ENCODE data around the gene GPC1. TPM values are rescaled to one million over a fixed set of nuclear protein-coding genes. Genes with fewer than 3 reads are reported as not detected.

Gene GPC1
- total RNA-seq, 1 experiment from 2014 or later, result 38.9 TPM

DNA sequence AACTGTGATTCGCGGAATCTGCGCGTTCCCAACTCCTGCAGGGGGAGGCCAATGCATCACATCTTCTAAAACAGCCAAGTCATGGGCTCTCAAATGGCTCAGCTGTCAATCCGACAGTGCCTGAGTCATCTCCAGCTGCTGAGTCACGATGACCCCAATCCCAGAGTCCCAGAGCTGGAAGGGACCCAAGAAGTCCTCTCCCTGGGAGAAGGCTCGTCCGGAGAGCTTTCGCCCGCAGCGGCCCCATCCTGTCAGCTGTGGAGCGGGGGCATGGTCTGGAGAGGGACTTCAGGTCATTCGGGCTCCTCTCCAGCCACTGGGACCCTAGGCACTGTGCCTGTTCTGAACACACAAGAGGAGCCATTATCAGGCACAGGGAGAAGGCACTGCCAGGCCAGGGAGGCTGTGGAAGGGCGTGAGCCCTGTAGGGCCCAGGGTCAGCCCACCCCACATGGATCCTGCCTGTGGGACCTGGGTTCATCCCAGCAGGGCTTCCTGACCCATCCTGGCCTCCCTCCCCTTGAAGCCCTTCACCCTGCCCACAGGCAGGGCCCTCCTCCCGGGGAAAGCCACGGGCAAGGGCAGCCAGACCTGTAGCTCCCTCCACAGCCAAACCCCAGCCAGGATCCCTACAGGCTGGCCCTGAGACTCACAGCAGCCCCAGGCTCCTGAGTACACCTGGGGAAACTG, 47.6 kb upstream of the GPC1 start:
- intact Hi-C loops (cut with micrococcal nuclease), result loop anchor here (5.0 kb wide), 1 partner anchor 44 kb away; no protein-coding TSS in a partner anchor
- Mint-ChIP-seq H3K9me3 (ENCODE audit: unreplicated experiment) (no peaks in the 10 kb centered on the region), H3K27me3 (ENCODE audit: insufficient read depth, unreplicated experiment) (no peaks in the 10 kb centered on the region), H3K4me3 (ENCODE audit: unreplicated experiment) (no peak overlapping the region), H3K4me1 (ENCODE audit: insufficient read depth, unreplicated experiment) (peaks cover 6% of the 10 kb centered on the region), H3K36me3 (ENCODE audit: insufficient read depth, unreplicated experiment) (no peaks in the 10 kb centered on the region), H3K27ac (ENCODE audit: low read depth, unreplicated experiment) (no peak overlapping the region)
- ChIA-PET POLR2A (interaction anchor here (0.9 kb wide), 1 partner anchor 9 kb away, joined by 3 read pairs; no protein-coding TSS in a partner anchor), CTCF (interaction anchor here (1.4 kb wide), 1 partner anchor 237 kb away, joined by 3 read pairs; no protein-coding TSS in a partner anchor)
- no peak for TF ChIP-seq CTCF (IDR thresholded peaks at IDR 0.05; ENCODE audit: unreplicated experiment)
- no TSS peak for BruUV-seq (replicated peaks)
- DNase-seq (ENCODE audit: unreplicated experiment), result peak; percentile 95

DNA sequence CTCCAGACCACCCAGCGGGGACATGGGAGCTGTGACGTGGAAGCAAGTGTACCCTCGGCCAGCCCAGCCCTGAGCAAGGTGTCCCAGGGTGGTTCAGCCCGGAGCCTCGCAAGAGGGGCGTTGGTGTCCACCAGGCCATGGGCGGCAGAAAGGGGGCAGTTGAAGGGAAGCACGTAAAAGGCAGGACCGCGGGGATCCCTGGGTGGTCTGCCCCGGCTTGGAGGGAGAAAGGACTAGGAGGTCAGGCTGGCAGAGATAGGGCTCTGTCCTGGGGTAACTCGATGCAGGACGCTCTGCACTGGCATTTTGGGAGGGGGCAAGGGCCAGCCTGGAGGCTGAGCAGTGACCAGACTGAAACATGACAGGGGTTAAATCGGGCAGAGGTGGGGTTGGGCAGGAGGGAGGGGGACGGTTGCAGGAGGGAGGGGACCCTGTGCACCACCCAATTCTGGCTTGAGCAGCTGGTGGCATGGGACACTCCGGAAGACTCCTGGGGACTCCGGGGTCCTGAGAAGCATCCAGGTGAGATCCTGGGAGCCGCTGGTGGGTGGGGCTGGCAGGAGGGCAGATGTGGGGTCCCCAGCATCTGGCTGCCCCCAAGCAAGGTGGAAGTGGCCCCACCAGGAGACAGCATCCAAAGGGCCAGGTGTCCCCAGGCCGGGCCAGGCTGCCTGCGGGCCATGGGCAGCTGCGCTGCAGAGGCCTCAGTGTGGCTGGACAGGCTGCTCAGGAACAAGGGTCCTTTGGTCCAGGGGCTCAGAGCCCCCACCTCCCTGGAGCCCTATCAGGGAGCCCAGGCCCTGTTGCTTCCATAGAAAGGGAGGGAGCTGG, 46.8 kb upstream of the GPC1 start:
- Mint-ChIP-seq H3K4me1 (ENCODE audit: insufficient read depth, unreplicated experiment) (peaks cover 6% of the 10 kb centered on the region), H3K27ac (ENCODE audit: low read depth, unreplicated experiment) (no peak overlapping the region), H3K4me3 (ENCODE audit: unreplicated experiment) (no peak overlapping the region), H3K27me3 (ENCODE audit: insufficient read depth, unreplicated experiment) (no peaks in the 10 kb centered on the region), H3K9me3 (ENCODE audit: unreplicated experiment) (no peaks in the 10 kb centered on the region), H3K36me3 (ENCODE audit: insufficient read depth, unreplicated experiment) (no peaks in the 10 kb centered on the region)
- intact Hi-C loops (cut with micrococcal nuclease), result loop anchor here (5.0 kb wide), 1 partner anchor 44 kb away; no protein-coding TSS in a partner anchor
- no TSS peak for BruUV-seq (replicated peaks)
- no peak for DNase-seq (ENCODE audit: unreplicated experiment)
- POLR2A ChIA-PET, result no interaction called here
- CTCF ChIA-PET, result no interaction called here
- no peak for TF ChIP-seq CTCF (IDR thresholded peaks at IDR 0.05; ENCODE audit: unreplicated experiment)

GRCh38 chr2:240389302-240389805, 46.1 kb upstream of the GPC1 start:
- intact Hi-C loops (cut with micrococcal nuclease), result loop anchor here (5.0 kb wide), 1 partner anchor 43 kb away; no protein-coding TSS in a partner anchor
- ChIA-PET CTCF (no interaction called here), POLR2A (no interaction called here)
- H3K27me3 Mint-ChIP-seq (ENCODE audit: insufficient read depth, unreplicated experiment), result no peaks in the 10 kb centered on the region
- no peaks in the 10 kb centered on the region for H3K9me3 Mint-ChIP-seq (ENCODE audit: unreplicated experiment)
- DNase-seq (ENCODE audit: unreplicated experiment), result no peak
- no peak for TF ChIP-seq CTCF (IDR thresholded peaks at IDR 0.05; ENCODE audit: unreplicated experiment)
- no peak overlapping the region for H3K27ac Mint-ChIP-seq (ENCODE audit: low read depth, unreplicated experiment)
- H3K4me3 Mint-ChIP-seq (ENCODE audit: unreplicated experiment), result no peak overlapping the region
- peaks cover 6% of the 10 kb centered on the region for H3K4me1 Mint-ChIP-seq (ENCODE audit: insufficient read depth, unreplicated experiment)
- no TSS peak for BruUV-seq (replicated peaks)
- no peaks in the 10 kb centered on the region for H3K36me3 Mint-ChIP-seq (ENCODE audit: insufficient read depth, unreplicated experiment)

Data from MCF 10A (cell line).